Astrocyte of the spinal cord (primary cell): ENCODE data around the gene LTF.
A peak's percentile ranks its signal among the peaks of the same experiment; 100 is the strongest.
"Not testable (repeated sequence)": the region's sequence is repeated elsewhere in the genome, so short reads cannot be mapped to it uniquely, and the experiment has no call there.

Source experiments
- DNase-seq: peaks from one replicate; pipeline ENCODE4 v3.0.0; 2011; ENCODE audit warnings: low read depth, low spot score
- H3K4me3 ChIP-seq: 2 replicates; pipeline ENCODE4 v1.5.1; 2011; ENCODE audit warnings: low read depth, mild to moderate bottlenecking, low read length, moderate library complexity
- in situ Hi-C: cut with HindIII; loops from 2 replicates; pipeline ENCODE4 v1.10.0; 2017; ENCODE audit warnings: low sequenced_read_pairs
- TF ChIP-seq, protein P1 (sequence below): IDR thresholded peaks from 2 replicates; pipeline ENCODE4 v1.5.1; 2012; ENCODE audit warnings: low read depth, mild to moderate bottlenecking, low read length, inconsistent platforms

LTF gene

DNA sequence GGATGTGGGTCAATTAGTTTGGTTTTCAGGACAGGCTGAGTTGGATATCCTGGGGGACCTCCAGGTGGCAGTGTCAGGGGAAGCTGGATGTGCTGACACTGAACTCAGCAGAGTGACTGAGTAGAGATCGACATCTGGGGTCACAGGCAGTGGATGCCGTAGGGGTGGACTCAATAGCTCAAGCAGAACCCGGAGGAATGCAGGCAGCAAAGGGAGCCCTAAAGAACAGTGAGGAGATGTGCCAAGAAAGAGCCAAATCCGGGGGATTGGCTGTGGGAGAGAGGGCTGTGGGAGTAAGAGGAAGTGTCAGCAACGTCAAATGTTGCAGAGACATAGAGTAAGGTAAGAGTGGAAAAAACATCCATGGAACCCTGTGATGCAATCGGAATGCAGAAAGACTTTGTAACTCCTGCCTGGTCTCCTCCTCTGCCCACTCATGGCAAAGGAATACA is 69.5 kb downstream of the LTF start:
- H3K4me3 ChIP-seq = no peak overlapping the region
- no peak for DNase-seq
- TF ChIP-seq, protein P1, sequence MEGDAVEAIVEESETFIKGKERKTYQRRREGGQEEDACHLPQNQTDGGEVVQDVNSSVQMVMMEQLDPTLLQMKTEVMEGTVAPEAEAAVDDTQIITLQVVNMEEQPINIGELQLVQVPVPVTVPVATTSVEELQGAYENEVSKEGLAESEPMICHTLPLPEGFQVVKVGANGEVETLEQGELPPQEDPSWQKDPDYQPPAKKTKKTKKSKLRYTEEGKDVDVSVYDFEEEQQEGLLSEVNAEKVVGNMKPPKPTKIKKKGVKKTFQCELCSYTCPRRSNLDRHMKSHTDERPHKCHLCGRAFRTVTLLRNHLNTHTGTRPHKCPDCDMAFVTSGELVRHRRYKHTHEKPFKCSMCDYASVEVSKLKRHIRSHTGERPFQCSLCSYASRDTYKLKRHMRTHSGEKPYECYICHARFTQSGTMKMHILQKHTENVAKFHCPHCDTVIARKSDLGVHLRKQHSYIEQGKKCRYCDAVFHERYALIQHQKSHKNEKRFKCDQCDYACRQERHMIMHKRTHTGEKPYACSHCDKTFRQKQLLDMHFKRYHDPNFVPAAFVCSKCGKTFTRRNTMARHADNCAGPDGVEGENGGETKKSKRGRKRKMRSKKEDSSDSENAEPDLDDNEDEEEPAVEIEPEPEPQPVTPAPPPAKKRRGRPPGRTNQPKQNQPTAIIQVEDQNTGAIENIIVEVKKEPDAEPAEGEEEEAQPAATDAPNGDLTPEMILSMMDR = no peak
- in situ Hi-C loops = no loop called here

DNA sequence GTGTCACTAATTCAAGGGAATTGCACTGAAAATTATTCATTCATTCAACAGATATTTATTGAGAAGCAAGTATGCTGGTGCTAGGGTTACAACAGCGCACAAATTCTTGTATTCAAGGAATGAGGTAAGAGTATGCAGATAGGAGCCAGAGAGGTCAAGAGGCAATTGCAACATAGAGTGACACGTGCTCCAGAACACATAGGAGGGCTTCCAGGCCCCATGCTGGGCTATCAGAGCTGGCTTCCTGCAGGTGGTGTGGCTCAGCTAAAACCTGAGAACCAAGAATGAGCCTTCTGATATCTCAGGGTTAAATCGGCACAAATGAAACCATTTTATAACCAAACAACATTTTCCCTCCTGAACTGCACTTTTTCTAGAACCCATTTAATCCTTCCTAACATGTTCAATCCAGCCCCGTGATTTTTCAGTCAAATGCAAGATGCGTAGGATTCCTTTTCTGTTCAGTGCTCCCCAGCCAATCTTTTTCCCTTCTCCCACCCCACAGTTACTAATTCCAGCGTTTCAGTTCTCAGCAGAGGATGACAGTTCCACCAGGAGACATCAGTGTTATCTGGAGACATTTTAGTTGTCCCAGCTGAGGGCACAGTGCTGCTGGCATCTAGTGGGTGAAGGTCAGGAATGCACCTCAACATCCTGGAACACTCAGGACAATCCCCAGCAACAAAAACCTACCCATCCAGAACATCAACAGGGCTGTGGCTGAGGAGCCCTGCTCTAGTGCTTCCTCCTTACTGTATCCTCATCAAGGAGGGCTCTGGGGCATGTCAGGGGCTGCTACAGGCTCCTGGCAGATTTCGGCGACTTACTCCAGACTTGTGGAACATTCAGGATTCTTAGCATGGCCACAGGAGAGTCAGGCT is 70.9 kb downstream of the LTF start:
- DNase-seq = no peak
- TF ChIP-seq, protein P1 = no peak
- no peak overlapping the region for H3K4me3 ChIP-seq
- in situ Hi-C loops = no loop called here

GRCh38 chr3:46393011-46393410 is 71.7 kb downstream of the LTF start:
- in situ Hi-C loops = no loop called here
- H3K4me3 ChIP-seq = no peak overlapping the region
- DNase-seq = no peak
- TF ChIP-seq, protein P1 = no peak

DNA sequence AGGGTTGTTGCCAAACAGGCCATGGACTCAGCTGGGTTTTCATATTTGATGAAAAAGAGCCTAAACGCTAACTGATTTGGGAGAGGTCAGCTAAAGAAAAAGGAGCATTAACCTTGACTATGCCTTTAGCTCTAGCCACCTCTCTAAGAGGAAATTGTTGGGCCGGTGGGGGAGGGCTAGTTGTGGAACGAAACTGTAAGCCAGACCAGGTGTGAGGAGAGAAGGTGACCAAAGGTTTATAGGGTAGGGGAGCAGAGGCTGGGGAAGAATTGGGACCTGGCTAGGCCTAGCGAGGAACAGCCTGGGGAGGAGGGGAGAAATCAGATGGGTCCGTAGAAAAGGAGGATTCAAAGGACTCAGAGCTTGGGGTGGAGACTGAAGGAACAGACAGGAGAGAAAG is 73.2 kb downstream of the LTF start:
- DNase-seq, in situ Hi-C loops, H3K4me3 ChIP-seq: not testable (repeated sequence)

DNA sequence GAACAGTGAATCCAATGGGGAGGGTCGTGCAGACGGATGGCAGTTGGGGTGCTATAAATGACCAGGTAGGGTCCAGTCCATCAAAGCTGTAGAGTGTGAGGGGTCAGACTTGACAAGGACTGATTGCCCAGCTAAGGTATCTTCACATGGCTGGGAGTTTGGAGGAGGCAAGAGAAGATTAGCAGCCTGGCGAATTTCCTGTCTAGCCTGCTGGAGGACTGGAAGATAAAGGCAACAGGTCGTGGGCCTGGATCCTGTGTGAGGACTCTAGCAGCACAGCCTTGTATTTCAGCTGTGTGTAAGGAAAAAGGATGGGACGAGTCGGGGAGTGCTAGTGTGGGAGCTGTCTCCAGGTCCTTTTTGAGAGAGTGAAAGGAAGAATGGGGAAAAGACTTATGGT is 75.4 kb downstream of the LTF start:
- no peak overlapping the region for H3K4me3 ChIP-seq
- DNase-seq = no peak
- in situ Hi-C loops = no loop called here
- TF ChIP-seq, protein P1 = no peak

DNA sequence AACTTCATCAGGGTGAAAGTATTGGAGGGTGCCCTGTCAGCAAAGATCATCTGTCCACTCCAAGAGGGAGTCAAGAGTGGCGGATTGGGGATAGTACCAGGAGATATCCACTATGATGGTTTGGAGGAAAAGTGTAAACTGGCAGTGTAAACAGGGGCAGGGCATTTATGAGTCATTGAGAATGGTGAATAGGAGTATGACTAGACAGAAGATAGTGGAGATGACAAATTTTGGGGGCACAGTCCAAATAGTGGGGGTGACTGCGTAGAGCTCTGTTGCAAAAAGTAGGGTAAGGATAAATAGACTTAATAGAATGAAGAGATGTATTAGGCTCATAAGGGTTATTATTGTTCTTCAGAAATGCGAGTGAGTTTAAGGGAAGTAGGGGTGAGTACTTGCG is 75.9 kb downstream of the LTF start:
- H3K4me3 ChIP-seq, in situ Hi-C loops, DNase-seq: not testable (repeated sequence)

DNA sequence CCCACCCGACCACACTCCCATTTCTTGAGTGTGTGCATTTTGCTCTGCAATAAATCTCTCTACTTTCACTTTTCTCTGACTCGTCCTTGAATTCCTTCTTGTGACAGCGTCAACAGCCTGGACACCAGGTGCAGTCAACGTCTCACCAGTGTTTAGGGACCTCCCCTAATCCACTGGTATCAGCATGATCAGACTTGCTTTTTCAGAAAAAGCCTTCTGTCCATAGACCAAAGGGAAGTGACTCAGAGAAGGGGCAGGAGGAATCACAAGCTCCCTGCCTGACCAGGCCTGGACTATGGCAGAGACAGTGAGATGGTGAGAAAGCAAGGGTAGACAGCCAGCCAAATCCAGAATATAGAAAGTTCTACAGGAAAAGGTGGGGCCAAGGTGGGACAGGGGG is 78.5 kb downstream of the LTF start:
- no peak overlapping the region for H3K4me3 ChIP-seq
- in situ Hi-C loops = no loop called here
- TF ChIP-seq, protein P1 = no peak
- peak; percentile 9 for DNase-seq
